Retinal pigment epithelial cell (primary cell): ENCODE results near the gene TOMM20.

ENCODE experiments used
- DNase-seq: peaks from one replicate; pipeline ENCODE4 v3.0.0-alpha.2; 2010; ENCODE audit warnings: low read depth
- H3K4me3 ChIP-seq: 2 replicates; pipeline ENCODE4 v1.5.1; 2011; ENCODE audit warnings: mild to moderate bottlenecking, low read length, control low read depth, moderate library complexity
- CTCF ChIP-seq: conservative IDR thresholded peaks from 2 replicates; pipeline ENCODE4 v1.5.1; 2011; ENCODE audit warnings: low read depth, low read length, control low read depth, inconsistent platforms

TOMM20 gene

GRCh38 chr1:235078480-235079381 lies 49.9 kb downstream of the TOMM20 start:
- no peak for TF ChIP-seq CTCF
- H3K4me3 ChIP-seq: no peak overlapping the region
- DNase-seq: no peak

GRCh38 chr1:235077571-235078479 lies 50.8 kb downstream of the TOMM20 start:
- DNase-seq: no peak

GRCh38 chr1:235077163-235077540 lies 51.5 kb downstream of the TOMM20 start:
- DNase-seq: no peak
- H3K4me3 ChIP-seq: no peak overlapping the region
- no peak for TF ChIP-seq CTCF

More at GRCh38 chr1:235077571-235078479, 50.8 kb downstream of the TOMM20 start:
- no peak for TF ChIP-seq CTCF
- H3K4me3 ChIP-seq: no peak overlapping the region

GRCh38 chr1:235076504-235077162 lies 52.0 kb downstream of the TOMM20 start:
- H3K4me3 ChIP-seq: no peak overlapping the region
- TF ChIP-seq CTCF: no peak
- DNase-seq: no peak

GRCh38 chr1:235075777-235076308 lies 52.8 kb downstream of the TOMM20 start:
- TF ChIP-seq CTCF: no peak
- no peak for DNase-seq
- H3K4me3 ChIP-seq: no peak overlapping the region

GRCh38 chr1:235075048-235075776 lies 53.4 kb downstream of the TOMM20 start:
- DNase-seq: no peak
- no peak for TF ChIP-seq CTCF
- no peak overlapping the region for H3K4me3 ChIP-seq
